Chondrocyte (in vitro differentiated cells): ENCODE data around the gene SGO2. TPM values are rescaled to one million over a fixed set of nuclear protein-coding genes. Genes with fewer than 3 reads are reported as not detected.

Source experiments
- DNase-seq: peaks from one replicate; pipeline ENCODE4 v3.0.0; 2021; ENCODE audit warnings: mixed read lengths, low spot score
- H3K27ac Mint-ChIP-seq: one replicate; pipeline ENCODE4 v1.8.0; 2021; ENCODE audit warnings: mild to moderate bottlenecking, moderate library complexity, mixed read lengths; ENCODE audit not compliant: unreplicated experiment
- H3K27me3 Mint-ChIP-seq: 2 replicates; pipeline ENCODE4 v1.8.0; 2021; ENCODE audit warnings: low read depth, mixed read lengths
- H3K36me3 Mint-ChIP-seq: 2 replicates; pipeline ENCODE4 v1.8.0; 2021; ENCODE audit warnings: low read depth, mixed read lengths
- H3K4me1 Mint-ChIP-seq: 2 replicates; pipeline ENCODE4 v1.8.0; 2021; ENCODE audit warnings: low read depth, mild to moderate bottlenecking, mixed read lengths
- H3K4me3 Mint-ChIP-seq: one replicate; pipeline ENCODE4 v1.8.0; 2021; ENCODE audit warnings: mild to moderate bottlenecking, moderate library complexity, mixed read lengths; ENCODE audit not compliant: unreplicated experiment
- H3K9me3 Mint-ChIP-seq: 2 replicates; pipeline ENCODE4 v1.8.0; 2021; ENCODE audit warnings: low read depth, mixed read lengths
- CTCF ChIP-seq: fragments of 200-600 bp; sonication (generic); IDR thresholded peaks from 2 replicates; pipeline ENCODE4 v1.5.0; 2021; ENCODE audit warnings: antibody characterized with exemption, mild to moderate bottlenecking, moderate library complexity
- total RNA-seq: library from RNA; stranded (reverse); gene quantifications from 3 replicates; pipeline ENCODE4 v1.2.1, GENCODE V29; 2021

The SGO2 gene
- total RNA-seq, 1 donor from 2014 or later = 5.7 TPM

GRCh38 chr2:200567932-200568331, 41.9 kb downstream of the SGO2 start:
- H3K4me1 Mint-ChIP-seq = no peaks in the 10 kb centered on the region
- H3K4me3 Mint-ChIP-seq = no peak overlapping the region
- peaks cover 19% of the 10 kb centered on the region for H3K36me3 Mint-ChIP-seq
- no peaks in the 10 kb centered on the region for H3K27me3 Mint-ChIP-seq
- H3K9me3 Mint-ChIP-seq = peaks cover 17% of the 10 kb centered on the region
- no peak for DNase-seq
- no peak overlapping the region for H3K27ac Mint-ChIP-seq
- TF ChIP-seq CTCF = no peak

- TF ChIP-seq CTCF = peak; percentile 79
- no peaks in the 10 kb centered on the region for H3K4me1 Mint-ChIP-seq
- H3K4me3 Mint-ChIP-seq = no peak overlapping the region
- no peak overlapping the region for H3K27ac Mint-ChIP-seq
- DNase-seq = no peak
- peaks cover 3% of the 10 kb centered on the region for H3K9me3 Mint-ChIP-seq
- H3K27me3 Mint-ChIP-seq = no peaks in the 10 kb centered on the region
- H3K36me3 Mint-ChIP-seq = peaks cover 4% of the 10 kb centered on the region
Observed at GRCh38 chr2:200575957-200576356, 50.0 kb downstream of the SGO2 start.

GRCh38 chr2:200577027-200577426, 51.0 kb downstream of the SGO2 start:
- Mint-ChIP-seq H3K4me3 (no peak overlapping the region), H3K36me3 (no peaks in the 10 kb centered on the region), H3K27me3 (no peaks in the 10 kb centered on the region), H3K4me1 (no peaks in the 10 kb centered on the region), H3K9me3 (peaks cover 3% of the 10 kb centered on the region), H3K27ac (no peak overlapping the region)
- TF ChIP-seq CTCF = no peak
- no peak for DNase-seq

GRCh38 chr2:200578778-200579177, 52.8 kb downstream of the SGO2 start:
- no peaks in the 10 kb centered on the region for H3K27me3 Mint-ChIP-seq
- H3K27ac Mint-ChIP-seq = no peak overlapping the region
- peaks cover 3% of the 10 kb centered on the region for H3K9me3 Mint-ChIP-seq
- peak; percentile 69 for TF ChIP-seq CTCF
- H3K4me3 Mint-ChIP-seq = no peak overlapping the region
- no peak for DNase-seq
- H3K36me3 Mint-ChIP-seq = no peaks in the 10 kb centered on the region
- H3K4me1 Mint-ChIP-seq = no peaks in the 10 kb centered on the region

GRCh38 chr2:200584639-200585038, 58.6 kb downstream of the SGO2 start:
- Mint-ChIP-seq H3K27ac (no peak overlapping the region), H3K4me3 (no peak overlapping the region), H3K27me3 (no peaks in the 10 kb centered on the region), H3K4me1 (peaks cover 8% of the 10 kb centered on the region), H3K36me3 (no peaks in the 10 kb centered on the region), H3K9me3 (no peaks in the 10 kb centered on the region)
- no peak for DNase-seq
- no peak for TF ChIP-seq CTCF
